ENCODE results near the gene GORASP2. TPM values are rescaled to one million over a fixed set of nuclear protein-coding genes. Genes with fewer than 3 reads are reported as not detected.
"Not testable (repeated sequence)": the region's sequence is repeated elsewhere in the genome, so short reads cannot be mapped to it uniquely, and the experiment has no call there.

GORASP2 gene
- total RNA-seq, 1 experiment from 2014 or later, result 143 TPM

DNA sequence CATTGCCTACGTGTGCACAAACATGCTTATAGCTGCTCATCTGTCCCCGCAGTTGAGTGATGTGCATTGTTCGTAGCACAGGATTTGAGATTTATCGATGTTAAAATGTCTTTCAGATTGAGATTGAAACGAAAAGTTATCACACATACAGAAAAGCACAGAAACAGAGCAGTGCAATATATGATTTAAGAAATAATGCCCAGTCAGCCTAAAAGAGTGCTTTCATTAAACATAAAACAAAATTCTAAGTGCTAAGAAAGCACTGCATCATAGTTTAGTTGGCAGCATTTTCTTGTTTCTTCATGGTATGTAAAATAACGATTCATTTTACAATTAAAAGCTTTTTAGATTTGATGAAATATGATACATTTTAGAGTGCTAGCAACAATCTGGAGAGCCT, 31.9 kb upstream of the GORASP2 start:
- Histone ChIP-seq H3K36me3 (ENCODE audit: control insufficient read depth, insufficient read depth, low read length) (no peaks in the 10 kb centered on the region), H3K9me3 (no peaks in the 10 kb centered on the region), H3K27me3 (replicated peaks; ENCODE audit: control insufficient read depth, insufficient read depth, low read length) (no peaks in the 10 kb centered on the region; the same call in 1 of the 2 replicates), H3K4me1 (no peaks in the 10 kb centered on the region), H3K4me3 (ENCODE audit: low read depth, low read length) (no peak overlapping the region)
- Mint-ChIP-seq H3K4me1 (ENCODE audit: low read depth, unreplicated experiment) (no peaks in the 10 kb centered on the region), H3K36me3 (ENCODE audit: insufficient read depth, unreplicated experiment) (no peaks in the 10 kb centered on the region), H3K9me3 (ENCODE audit: unreplicated experiment) (no peaks in the 10 kb centered on the region), H3K4me3 (ENCODE audit: unreplicated experiment) (no peak overlapping the region), H3K27ac (ENCODE audit: unreplicated experiment) (no peak overlapping the region), H3K27me3 (ENCODE audit: insufficient read depth, unreplicated experiment) (peaks cover 5% of the 10 kb centered on the region)
- CTCF ChIA-PET, result no interaction called here
- no peak for DNase-seq
- POLR2A ChIA-PET, result no interaction called here
- no peak for TF ChIP-seq CTCF (IDR thresholded peaks at IDR 0.05; ENCODE audit: insufficient read depth in 1 of 2, low read depth in 1 of 2, low read length in 1 of 2, severe bottlenecking in 1 of 2, unreplicated experiment in 1 of 2)
- intact Hi-C loops (cut with micrococcal nuclease; ENCODE audit: unreplicated experiment), result no loop called here
- BruUV-seq (replicated peaks), result no TSS peak

- H3K9me3 Mint-ChIP-seq (ENCODE audit: unreplicated experiment), result peaks cover 19% of the 10 kb centered on the region
- no peak for TF ChIP-seq CTCF (IDR thresholded peaks at IDR 0.05; ENCODE audit: insufficient read depth in 1 of 2, low read depth in 1 of 2, low read length in 1 of 2, severe bottlenecking in 1 of 2, unreplicated experiment in 1 of 2)
- intact Hi-C loops (cut with micrococcal nuclease; ENCODE audit: unreplicated experiment), result no loop called here
- peaks cover 2% of the 10 kb centered on the region for H3K27me3 Mint-ChIP-seq (ENCODE audit: insufficient read depth, unreplicated experiment)
- no peaks in the 10 kb centered on the region for H3K27me3 ChIP-seq (replicated peaks; ENCODE audit: control insufficient read depth, insufficient read depth, low read length)
- POLR2A ChIA-PET, result no interaction called here
- H3K9me3 ChIP-seq, result peaks cover 5% of the 10 kb centered on the region
- DNase-seq, result no peak
- no peaks in the 10 kb centered on the region for H3K36me3 ChIP-seq (ENCODE audit: control insufficient read depth, insufficient read depth, low read length)
- H3K36me3 Mint-ChIP-seq (ENCODE audit: insufficient read depth, unreplicated experiment), result no peaks in the 10 kb centered on the region
- CTCF ChIA-PET, result no interaction called here
- no peak overlapping the region for H3K27ac Mint-ChIP-seq (ENCODE audit: unreplicated experiment)
- no peaks in the 10 kb centered on the region for H3K4me1 Mint-ChIP-seq (ENCODE audit: low read depth, unreplicated experiment)
- H3K4me1 ChIP-seq, result no peaks in the 10 kb centered on the region
- BruUV-seq (replicated peaks), result no TSS peak
- no peak overlapping the region for H3K4me3 ChIP-seq (ENCODE audit: low read depth, low read length)
- H3K4me3 Mint-ChIP-seq (ENCODE audit: unreplicated experiment), result no peak overlapping the region
These were observed 23.2 kb upstream of the GORASP2 start for GRCh38 chr2:170905864-170906263.

DNA sequence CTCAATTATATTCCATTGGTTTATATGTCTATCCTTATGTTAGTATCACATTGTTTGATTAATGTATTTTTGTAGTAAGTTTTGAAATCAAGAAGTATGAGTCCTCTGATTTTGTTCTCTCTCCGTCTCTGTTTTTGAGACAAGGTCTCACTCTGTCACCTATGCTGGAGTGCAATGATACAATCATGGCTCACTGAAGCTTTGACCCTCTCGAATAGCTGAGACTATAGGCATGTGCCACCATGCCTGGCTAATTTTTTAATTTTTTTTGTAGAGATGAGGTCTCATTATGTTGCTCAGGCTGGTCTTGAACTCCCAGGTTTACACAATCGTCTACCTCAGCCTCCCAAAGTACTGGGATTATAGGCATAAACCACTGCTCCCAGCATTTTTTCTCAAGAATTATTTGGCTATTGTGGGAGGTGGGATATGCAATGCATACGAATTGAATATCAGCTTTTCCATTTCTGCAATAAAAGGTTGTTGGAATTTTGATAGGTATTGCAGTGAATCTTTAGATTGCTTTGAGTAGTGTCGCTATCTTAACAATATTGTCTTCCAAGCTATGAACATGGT, 17.7 kb upstream of the GORASP2 start:
- ChIA-PET CTCF (no interaction called here), POLR2A (no interaction called here)
- no peaks in the 10 kb centered on the region for H3K36me3 ChIP-seq (ENCODE audit: control insufficient read depth, insufficient read depth, low read length)
- Mint-ChIP-seq H3K4me1 (ENCODE audit: low read depth, unreplicated experiment) (no peaks in the 10 kb centered on the region), H3K27me3 (ENCODE audit: insufficient read depth, unreplicated experiment) (peaks cover 5% of the 10 kb centered on the region), H3K4me3 (ENCODE audit: unreplicated experiment) (no peak overlapping the region), H3K27ac (ENCODE audit: unreplicated experiment) (no peak overlapping the region), H3K36me3 (ENCODE audit: insufficient read depth, unreplicated experiment) (no peaks in the 10 kb centered on the region), H3K9me3 (ENCODE audit: unreplicated experiment) (peaks cover 47% of the 10 kb centered on the region)
- no peak for DNase-seq
- H3K4me3 ChIP-seq (ENCODE audit: low read depth, low read length), result no peak overlapping the region
- BruUV-seq (replicated peaks), result no TSS peak
- H3K27me3 ChIP-seq (replicated peaks; ENCODE audit: control insufficient read depth, insufficient read depth, low read length), result no peaks in the 10 kb centered on the region
- H3K4me1 ChIP-seq, result no peaks in the 10 kb centered on the region
- TF ChIP-seq CTCF (IDR thresholded peaks at IDR 0.05; ENCODE audit: insufficient read depth in 1 of 2, low read depth in 1 of 2, low read length in 1 of 2, severe bottlenecking in 1 of 2, unreplicated experiment in 1 of 2), result no peak
- intact Hi-C loops (cut with micrococcal nuclease; ENCODE audit: unreplicated experiment), result no loop called here
- peaks cover 15% of the 10 kb centered on the region for H3K9me3 ChIP-seq

GRCh38 chr2:170914994-170915666, 13.9 kb upstream of the GORASP2 start:
- H3K36me3 Mint-ChIP-seq (ENCODE audit: insufficient read depth, unreplicated experiment); BruUV-seq (replicated peaks); H3K36me3 ChIP-seq (ENCODE audit: control insufficient read depth, insufficient read depth, low read length); H3K4me3 Mint-ChIP-seq (ENCODE audit: unreplicated experiment); DNase-seq; intact Hi-C loops (cut with micrococcal nuclease; ENCODE audit: unreplicated experiment); H3K27ac Mint-ChIP-seq (ENCODE audit: unreplicated experiment); H3K27me3 Mint-ChIP-seq (ENCODE audit: insufficient read depth, unreplicated experiment); H3K4me1 ChIP-seq; H3K4me1 Mint-ChIP-seq (ENCODE audit: low read depth, unreplicated experiment); H3K4me3 ChIP-seq (ENCODE audit: low read depth, low read length); POLR2A ChIA-PET; H3K27me3 ChIP-seq (replicated peaks; ENCODE audit: control insufficient read depth, insufficient read depth, low read length): not testable (repeated sequence)
- H3K9me3 ChIP-seq, result peaks cover 30% of the 10 kb centered on the region
- peaks cover 64% of the 10 kb centered on the region for H3K9me3 Mint-ChIP-seq (ENCODE audit: unreplicated experiment)
- CTCF ChIA-PET, result interaction anchor here (0.6 kb wide), 1 partner anchor 14 kb away, joined by 3 read pairs; no protein-coding TSS in a partner anchor

Data from Caco-2 (cell line).